GM12873 (cell line): ENCODE data around the gene CAPZB.

Experiments used
- TF ChIP-seq, protein P1 (sequence below): IDR thresholded peaks from 2 replicates; pipeline ENCODE4 v1.5.1; 2012; ENCODE audit warnings: low read depth, mild to moderate bottlenecking, moderate library complexity, low read length, control low read depth; ENCODE audit not compliant: insufficient read depth; ENCODE audit errors: missing control alignments

CAPZB gene

GRCh38 chr1:19412654-19413053 lies 72.7 kb downstream of the CAPZB start:
- TF ChIP-seq, protein P1, sequence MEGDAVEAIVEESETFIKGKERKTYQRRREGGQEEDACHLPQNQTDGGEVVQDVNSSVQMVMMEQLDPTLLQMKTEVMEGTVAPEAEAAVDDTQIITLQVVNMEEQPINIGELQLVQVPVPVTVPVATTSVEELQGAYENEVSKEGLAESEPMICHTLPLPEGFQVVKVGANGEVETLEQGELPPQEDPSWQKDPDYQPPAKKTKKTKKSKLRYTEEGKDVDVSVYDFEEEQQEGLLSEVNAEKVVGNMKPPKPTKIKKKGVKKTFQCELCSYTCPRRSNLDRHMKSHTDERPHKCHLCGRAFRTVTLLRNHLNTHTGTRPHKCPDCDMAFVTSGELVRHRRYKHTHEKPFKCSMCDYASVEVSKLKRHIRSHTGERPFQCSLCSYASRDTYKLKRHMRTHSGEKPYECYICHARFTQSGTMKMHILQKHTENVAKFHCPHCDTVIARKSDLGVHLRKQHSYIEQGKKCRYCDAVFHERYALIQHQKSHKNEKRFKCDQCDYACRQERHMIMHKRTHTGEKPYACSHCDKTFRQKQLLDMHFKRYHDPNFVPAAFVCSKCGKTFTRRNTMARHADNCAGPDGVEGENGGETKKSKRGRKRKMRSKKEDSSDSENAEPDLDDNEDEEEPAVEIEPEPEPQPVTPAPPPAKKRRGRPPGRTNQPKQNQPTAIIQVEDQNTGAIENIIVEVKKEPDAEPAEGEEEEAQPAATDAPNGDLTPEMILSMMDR = no peak

DNA sequence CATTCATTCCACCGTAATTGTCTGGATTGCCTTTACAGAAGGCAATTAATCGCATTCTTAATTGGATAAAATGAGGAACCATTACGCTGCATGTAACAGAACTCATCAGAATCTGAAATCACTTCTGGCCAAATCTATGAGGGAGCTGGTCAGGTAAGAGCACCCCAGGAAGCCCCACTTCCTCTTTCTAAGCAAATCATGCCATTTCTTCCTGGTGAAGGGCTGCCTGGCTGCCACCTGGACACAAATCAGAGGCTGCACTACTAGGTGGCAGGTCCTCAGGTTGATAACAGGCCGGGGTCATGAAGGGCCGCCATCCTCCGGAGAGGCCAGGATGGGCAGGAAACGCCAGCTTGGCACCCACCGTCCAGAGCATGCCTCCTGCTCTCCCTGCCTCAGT lies 73.7 kb downstream of the CAPZB start:
- TF ChIP-seq, protein P1 = no peak

DNA sequence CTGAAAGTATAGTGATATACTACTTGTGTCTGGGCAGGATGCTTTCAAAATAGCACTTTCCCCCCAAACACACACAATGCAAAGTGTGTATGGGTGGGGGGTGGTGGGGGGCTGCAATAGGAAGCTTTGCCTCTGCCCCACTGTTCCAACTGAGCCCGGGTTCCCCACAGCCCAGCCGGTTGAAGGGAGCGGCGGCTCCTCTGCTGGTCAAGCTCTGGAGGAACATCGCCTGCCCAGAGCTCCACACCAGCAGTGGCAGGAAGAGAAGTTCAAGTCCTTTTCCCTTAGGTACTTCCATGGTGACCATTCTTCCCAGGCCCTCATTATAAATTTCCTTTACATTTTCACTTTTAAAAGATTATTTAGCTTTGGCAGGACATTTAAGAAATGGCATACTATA lies 74.9 kb downstream of the CAPZB start:
- TF ChIP-seq, protein P1 = no peak

DNA sequence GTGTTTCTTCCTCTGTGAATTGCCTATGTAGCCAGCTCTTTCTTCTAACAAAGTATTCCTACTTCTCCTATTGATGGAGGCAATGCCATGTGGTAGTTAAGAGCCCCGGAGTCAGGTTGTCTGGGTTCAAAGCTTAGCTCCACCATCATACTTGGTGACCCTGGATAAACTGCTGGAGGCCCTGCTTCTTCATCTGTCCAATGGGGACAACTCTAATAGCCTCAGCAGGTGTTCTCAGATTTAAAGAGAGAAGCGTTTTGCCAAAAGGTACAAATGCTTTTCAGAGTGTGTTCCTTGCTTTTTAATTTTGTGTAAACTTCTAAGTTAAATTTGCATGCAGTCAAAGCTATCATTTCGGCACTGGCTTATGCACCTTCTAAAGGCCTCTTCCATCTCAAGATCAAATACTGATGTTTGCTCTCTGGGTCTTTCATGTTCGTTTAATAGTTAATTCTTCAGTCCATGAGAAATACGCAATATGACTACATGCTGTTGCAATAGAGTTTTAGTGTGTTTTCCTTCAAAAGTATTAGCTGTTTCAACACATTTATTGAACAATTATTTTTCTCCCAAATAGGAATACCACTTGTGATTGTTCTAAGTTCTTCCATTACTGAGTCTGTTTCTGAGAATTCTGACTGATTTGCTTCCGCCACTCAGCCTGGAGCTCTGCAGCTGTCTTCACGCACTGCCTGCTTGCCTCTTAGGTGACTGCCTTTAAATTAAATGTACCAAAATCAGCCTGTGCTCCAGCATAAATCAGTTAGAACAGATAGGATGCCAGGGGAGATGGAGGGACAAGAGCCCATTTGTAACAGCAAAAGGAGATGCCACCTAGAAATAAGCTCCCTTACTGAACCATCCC lies 75.6 kb downstream of the CAPZB start:
- TF ChIP-seq, protein P1 = no peak

DNA sequence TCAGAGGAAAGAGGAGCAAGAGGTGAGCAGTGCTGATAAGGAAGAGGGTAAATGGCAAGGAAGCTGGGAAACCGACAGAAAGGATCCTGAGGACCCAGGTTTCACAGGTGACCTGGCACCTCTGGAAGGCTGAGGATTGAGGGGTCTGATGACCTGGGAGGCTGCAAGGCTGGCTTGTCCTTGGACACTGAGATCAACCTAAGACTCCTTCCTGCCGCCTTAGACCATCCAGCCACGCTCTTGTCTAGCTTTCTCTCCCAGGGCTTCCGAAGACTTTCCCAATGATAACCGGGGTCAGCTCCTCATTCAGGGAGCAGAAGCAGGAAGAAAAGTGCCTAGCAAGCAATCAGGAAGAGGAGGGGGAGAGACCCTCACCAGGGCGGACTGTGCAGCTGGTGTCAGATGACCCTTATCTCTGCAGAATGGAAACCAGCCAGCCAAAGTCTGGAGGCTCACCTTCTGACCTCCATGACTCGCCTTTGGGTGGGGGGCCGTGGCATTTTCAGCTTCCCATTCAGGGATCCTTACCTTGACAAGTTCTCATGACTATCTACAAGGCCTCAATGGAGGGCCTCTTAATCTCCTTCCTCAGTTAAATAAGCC lies 77.7 kb downstream of the CAPZB start:
- TF ChIP-seq, protein P1 = no peak

GRCh38 chr1:19406680-19407079 lies 78.7 kb downstream of the CAPZB start:
- TF ChIP-seq, protein P1 = no peak

DNA sequence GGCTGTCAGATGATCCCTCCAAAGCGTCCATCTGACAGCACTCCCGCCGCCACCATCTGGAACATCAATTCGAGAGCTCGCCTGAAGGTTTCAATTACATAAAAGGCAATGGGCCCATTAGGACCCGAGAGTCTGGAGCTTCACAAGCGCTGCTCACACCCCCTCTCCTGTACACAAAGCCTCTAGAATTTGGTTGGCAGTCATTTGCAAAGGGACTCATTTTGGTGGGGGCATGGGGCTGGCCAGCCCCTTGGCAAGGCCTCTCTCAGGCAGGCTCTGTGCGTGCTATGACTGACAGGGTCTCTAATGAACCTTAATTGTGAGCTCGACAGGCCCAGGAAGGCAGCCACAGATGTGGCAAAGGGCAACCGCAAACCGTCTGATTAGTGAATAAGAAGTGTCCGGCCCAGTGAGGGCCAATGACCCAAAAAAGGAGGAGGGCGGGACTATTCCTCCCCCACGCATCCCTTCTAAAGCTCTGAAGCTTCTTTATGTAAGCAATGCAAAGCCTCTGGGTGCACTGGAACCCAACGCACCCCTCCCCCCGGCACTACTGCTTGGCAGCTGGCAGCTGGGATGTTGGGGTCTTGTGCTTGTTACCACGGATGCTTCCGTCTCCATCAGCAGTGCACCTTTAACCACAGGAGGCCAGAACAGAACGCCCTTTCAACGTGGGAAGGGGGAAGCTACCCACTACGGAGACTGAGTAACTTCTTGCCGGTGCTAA lies 79.4 kb downstream of the CAPZB start:
- TF ChIP-seq, protein P1 = no peak
